Sigmoid colon (tissue), 7 donors: ENCODE results near the gene OR52D1. TPM values are rescaled to one million over a fixed set of nuclear protein-coding genes. Genes with fewer than 3 reads are reported as not detected.

Experiments
- DNase-seq: peaks from one replicate; pipeline ENCODE4 v3.0.0-alpha.2; 2019
- H3K27ac ChIP-seq, 4 donors: fragments of 200-600 bp; sonication (generic); one replicate each; pipeline ENCODE4 v1.5.1; 2016 to 2019; ENCODE audit warnings: mild to moderate bottlenecking in 1 of 4
- H3K27me3 ChIP-seq, 3 donors: fragments of 200-600 bp; sonication (generic); one replicate each; pipeline ENCODE4 v1.5.1; 2019; ENCODE audit warnings: mild to moderate bottlenecking in 1 of 3
- H3K36me3 ChIP-seq, 4 donors: fragments of 200-600 bp; sonication (generic); one replicate each; pipeline ENCODE4 v1.5.1; 2016 to 2019
- H3K4me1 ChIP-seq, 4 donors: fragments of 200-600 bp; sonication (generic); one replicate each; pipeline ENCODE4 v1.5.1; 2017 to 2019
- H3K4me3 ChIP-seq, 4 donors: fragments of 200-600 bp; sonication (generic); one replicate each; pipeline ENCODE4 v1.5.1; 2017 to 2019; ENCODE audit warnings: mild to moderate bottlenecking in 2 of 4, moderate library complexity in 1 of 4
- H3K9me3 ChIP-seq, 4 donors: fragments of 200-600 bp in 3 of 4; sonication (generic) in 3 of 4; one replicate each; pipeline versions ENCODE4 v1.5.1 to v1.6.1; 2013 to 2019
- EP300 ChIP-seq, 4 donors: sonication (generic); formaldehyde crosslinking; IDR thresholded peaks; one replicate each; pipeline ENCODE4 v1.6.1; 2017; ENCODE audit warnings: antibody characterized with exemption in 4 of 4
- POLR2A ChIP-seq, 2 donors: fragments of 450-650 bp; IDR thresholded peaks; one replicate each; pipeline ENCODE4 v1.6.1; 2016; ENCODE audit warnings: antibody characterized with exemption in 2 of 2, mild to moderate bottlenecking in 2 of 2, moderate library complexity in 2 of 2
- POLR2AphosphoS5 ChIP-seq, 4 donors: sonication (generic); formaldehyde crosslinking; IDR thresholded peaks; one replicate each; pipeline ENCODE4 v1.6.1; 2017; ENCODE audit warnings: antibody characterized with exemption in 4 of 4
- WGBS, 2 donors: extraction: QIAGEN DNeasy Blood & Tissue Kit; methylation state at CpG; one replicate each; pipeline ENCODE4 v1.1.7; 2013; 5-methylcytosine and 5-hydroxymethylcytosine counted together
- intact Hi-C: fragments of 100-400 bp; cut with DNase I; formaldehyde crosslinking; loops from one replicate; pipeline ENCODE4 v1.15.1; 2023
- polyA plus RNA-seq, 3 donors: library from polyadenylated mRNA; stranded (reverse); fragments of 200-250 nt; gene quantifications; one replicate each; pipeline ENCODE4 v1.2.3, GENCODE V29; 2013
- total RNA-seq, 4 donors: library from RNA; depleted of rRNA; stranded (reverse); fragments of >200 nt; gene quantifications; one replicate each; pipeline ENCODE4 v1.1.0, GENCODE V29; 2016
- TF ChIP-seq, protein P1 (sequence below), 4 experiments: fragments of 450-650 bp in 3 of 4; fragments of 200-600 bp in 1 of 4; IDR thresholded peaks; one replicate each; pipeline ENCODE4 v1.5.1; 2016 to 2019; ENCODE audit warnings: antibody characterized with exemption in 4 of 4, mild to moderate bottlenecking in 3 of 4, moderate library complexity in 2 of 4
- donor health status: healthy with polysubstance abuse.
- donor health status: Bipolar disorder and iron deficiency.
- donor health status: healthy.

The OR52D1 gene
- total and polyA plus RNA-seq, 7 donors: not detected

DNA sequence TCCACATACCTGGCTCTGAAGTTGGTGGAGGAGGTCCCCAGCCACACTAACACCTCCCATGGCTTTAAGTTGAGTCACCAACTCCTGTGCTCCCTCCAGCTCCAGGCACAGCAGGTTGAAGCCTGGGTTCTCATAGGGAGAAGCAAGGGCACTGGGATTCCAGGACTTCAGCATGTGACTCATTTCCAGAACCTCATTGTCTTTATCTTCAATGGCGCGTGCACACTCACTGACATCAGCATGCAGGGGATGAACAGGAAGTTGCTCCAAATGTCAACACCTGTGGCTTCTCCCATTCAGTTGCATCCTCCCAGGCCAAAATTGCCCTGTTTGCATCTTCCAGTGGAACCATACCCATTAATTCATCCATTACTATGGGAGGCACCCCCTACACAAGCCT, 33.8 kb downstream of the OR52D1 start:
- H3K27ac ChIP-seq: no peak overlapping the region
- DNase-seq: no peak
- H3K9me3 ChIP-seq: no peaks in the 10 kb centered on the region
- H3K4me3 ChIP-seq: no peak overlapping the region
- no peaks in the 10 kb centered on the region for H3K36me3 ChIP-seq
- intact Hi-C loops: no loop called here
- 95 to 98% methylated on average over 2 of the region's 2 CpGs for WGBS, 2 donors
- no peaks in the 10 kb centered on the region for H3K27me3 ChIP-seq
- TF ChIP-seq POLR2A (IDR thresholded peaks at IDR 0.05) (no peak), EP300 (IDR thresholded peaks at IDR 0.05) (no peak), POLR2AphosphoS5 (IDR thresholded peaks at IDR 0.05) (no peak)
- TF ChIP-seq, protein P1, sequence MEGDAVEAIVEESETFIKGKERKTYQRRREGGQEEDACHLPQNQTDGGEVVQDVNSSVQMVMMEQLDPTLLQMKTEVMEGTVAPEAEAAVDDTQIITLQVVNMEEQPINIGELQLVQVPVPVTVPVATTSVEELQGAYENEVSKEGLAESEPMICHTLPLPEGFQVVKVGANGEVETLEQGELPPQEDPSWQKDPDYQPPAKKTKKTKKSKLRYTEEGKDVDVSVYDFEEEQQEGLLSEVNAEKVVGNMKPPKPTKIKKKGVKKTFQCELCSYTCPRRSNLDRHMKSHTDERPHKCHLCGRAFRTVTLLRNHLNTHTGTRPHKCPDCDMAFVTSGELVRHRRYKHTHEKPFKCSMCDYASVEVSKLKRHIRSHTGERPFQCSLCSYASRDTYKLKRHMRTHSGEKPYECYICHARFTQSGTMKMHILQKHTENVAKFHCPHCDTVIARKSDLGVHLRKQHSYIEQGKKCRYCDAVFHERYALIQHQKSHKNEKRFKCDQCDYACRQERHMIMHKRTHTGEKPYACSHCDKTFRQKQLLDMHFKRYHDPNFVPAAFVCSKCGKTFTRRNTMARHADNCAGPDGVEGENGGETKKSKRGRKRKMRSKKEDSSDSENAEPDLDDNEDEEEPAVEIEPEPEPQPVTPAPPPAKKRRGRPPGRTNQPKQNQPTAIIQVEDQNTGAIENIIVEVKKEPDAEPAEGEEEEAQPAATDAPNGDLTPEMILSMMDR (IDR thresholded peaks at IDR 0.05): no peak
- no peaks in the 10 kb centered on the region for H3K4me1 ChIP-seq

DNA sequence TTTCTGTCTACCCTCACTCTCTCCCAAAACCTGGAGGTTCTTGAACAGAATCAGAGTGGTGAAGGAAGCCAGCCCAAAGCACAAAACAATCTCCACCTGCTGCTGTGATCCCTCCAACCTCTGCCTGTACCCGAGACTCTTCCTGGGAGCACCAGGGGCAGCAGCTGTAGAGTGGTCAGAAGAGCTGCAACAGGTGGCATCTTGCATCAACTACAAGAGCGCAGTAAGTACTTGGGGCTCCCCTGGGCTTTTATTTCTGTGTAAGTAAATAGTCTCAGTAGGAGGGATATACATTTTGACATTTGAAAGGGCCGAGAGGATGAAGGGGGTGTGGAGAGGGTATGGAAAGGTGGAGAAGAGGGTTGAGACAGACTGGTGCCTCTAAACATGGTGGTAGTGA, 36.3 kb downstream of the OR52D1 start:
- WGBS, 2 donors: 62 to 65% methylated on average over 3 of the region's 3 CpGs
- H3K27me3 ChIP-seq: no peaks in the 10 kb centered on the region
- H3K4me3 ChIP-seq: no peak overlapping the region
- H3K4me1 ChIP-seq: no peaks in the 10 kb centered on the region
- DNase-seq: no peak
- no peak overlapping the region for H3K27ac ChIP-seq
- no peaks in the 10 kb centered on the region for H3K9me3 ChIP-seq
- no peaks in the 10 kb centered on the region for H3K36me3 ChIP-seq
- TF ChIP-seq EP300 (IDR thresholded peaks at IDR 0.05) (no peak), POLR2AphosphoS5 (IDR thresholded peaks at IDR 0.05) (no peak), POLR2A (IDR thresholded peaks at IDR 0.05) (no peak)
- TF ChIP-seq, protein P1 (IDR thresholded peaks at IDR 0.05): no peak
- intact Hi-C loops: no loop called here

DNA sequence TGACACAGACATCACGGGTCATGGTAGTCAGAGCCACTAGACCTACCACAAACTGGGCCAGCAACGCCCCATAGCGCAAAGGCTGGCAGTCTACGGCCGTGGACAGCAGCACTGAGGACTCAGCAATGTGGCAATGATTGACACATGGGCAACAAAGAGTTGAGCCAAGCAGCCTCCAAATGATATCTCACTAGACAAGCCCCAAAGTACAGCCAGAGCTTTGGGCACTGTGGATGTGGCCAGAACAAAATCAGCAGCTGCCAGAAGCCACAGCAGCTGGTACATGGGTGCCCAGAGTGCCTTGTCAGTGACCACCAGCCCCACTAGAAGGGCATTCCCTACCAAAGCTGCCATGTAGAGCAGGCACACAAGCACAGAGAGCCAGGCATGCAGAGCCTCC, 39.2 kb downstream of the OR52D1 start:
- TF ChIP-seq EP300 (IDR thresholded peaks at IDR 0.05) (no peak), POLR2AphosphoS5 (IDR thresholded peaks at IDR 0.05) (no peak), POLR2A (IDR thresholded peaks at IDR 0.05) (no peak)
- TF ChIP-seq, protein P1 (IDR thresholded peaks at IDR 0.05): no peak
- H3K4me3 ChIP-seq: no peak overlapping the region
- no peak overlapping the region for H3K27ac ChIP-seq
- H3K27me3 ChIP-seq: no peaks in the 10 kb centered on the region
- H3K36me3 ChIP-seq: no peaks in the 10 kb centered on the region
- 89 to 90% methylated on average over 5 of the region's 5 CpGs for WGBS, 2 donors
- DNase-seq: no peak
- no peaks in the 10 kb centered on the region for H3K4me1 ChIP-seq
- H3K9me3 ChIP-seq: no peaks in the 10 kb centered on the region
- intact Hi-C loops: no loop called here

DNA sequence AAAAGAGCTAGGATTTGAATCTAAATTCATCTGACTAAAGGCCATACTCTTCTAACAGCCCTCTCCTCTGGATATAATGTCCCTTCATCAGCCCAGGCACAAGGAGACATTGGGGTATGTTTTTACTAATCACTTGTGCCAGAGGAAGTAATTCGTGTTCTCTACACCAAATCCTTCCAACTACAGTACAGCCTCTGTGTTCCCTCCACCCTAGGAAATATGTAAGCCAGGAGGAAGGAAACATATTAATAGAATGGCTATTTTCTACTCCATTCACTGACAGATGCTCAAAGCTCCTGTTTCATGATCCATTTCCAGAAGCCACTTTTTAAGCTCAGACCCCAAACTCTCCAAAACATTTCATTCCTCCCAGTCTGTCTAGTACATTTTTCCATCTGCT, 40.0 kb downstream of the OR52D1 start:
- WGBS, 2 donors: 37 to 58% methylated on average over 1 of the region's 1 CpG
- intact Hi-C loops: no loop called here
- H3K27ac ChIP-seq: no peak overlapping the region
- no peaks in the 10 kb centered on the region for H3K4me1 ChIP-seq
- DNase-seq: no peak
- no peak for TF ChIP-seq EP300 (IDR thresholded peaks at IDR 0.05)
- no peak for TF ChIP-seq POLR2AphosphoS5 (IDR thresholded peaks at IDR 0.05)
- no peak for TF ChIP-seq POLR2A (IDR thresholded peaks at IDR 0.05)
- TF ChIP-seq, protein P1 (IDR thresholded peaks at IDR 0.05): no peak
- H3K27me3 ChIP-seq: no peaks in the 10 kb centered on the region
- no peaks in the 10 kb centered on the region for H3K9me3 ChIP-seq
- no peak overlapping the region for H3K4me3 ChIP-seq
- H3K36me3 ChIP-seq: no peaks in the 10 kb centered on the region

DNA sequence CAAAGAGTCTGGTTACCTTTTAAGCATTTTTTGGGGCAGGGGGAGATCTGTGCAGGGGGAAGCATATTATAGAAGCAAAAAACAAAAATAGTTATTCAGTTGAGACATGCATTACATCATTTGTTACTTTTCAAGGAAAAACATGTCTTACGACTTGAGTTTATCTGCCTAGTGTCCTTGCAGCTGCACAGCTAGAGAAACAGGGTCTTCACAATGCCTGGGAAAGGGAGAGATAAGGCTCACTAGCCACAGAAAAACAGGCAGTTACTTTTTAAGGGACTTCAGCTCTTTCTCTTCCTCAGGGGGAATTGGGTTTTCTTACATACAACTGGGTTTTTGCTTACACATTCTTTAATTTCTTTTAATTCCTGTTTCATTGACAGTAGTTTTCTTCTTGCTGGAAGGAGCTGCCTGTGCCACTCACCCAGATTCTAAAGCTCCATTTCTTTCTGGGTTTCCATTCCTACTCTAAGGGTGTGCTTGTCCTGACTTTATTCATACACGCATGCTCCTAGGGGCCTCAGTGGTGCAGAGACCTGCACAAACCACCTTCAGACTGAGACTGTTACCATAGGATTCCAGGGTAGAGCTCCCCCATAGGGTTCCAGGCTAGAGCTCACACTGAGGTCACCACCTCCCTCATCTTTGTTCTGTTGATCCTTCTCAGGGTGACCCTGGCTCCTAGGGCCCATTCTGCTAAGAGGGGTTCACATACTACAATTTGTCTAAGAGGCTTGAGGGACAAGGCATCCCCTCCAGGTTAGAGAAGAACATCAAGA, 42.8 kb downstream of the OR52D1 start:
- H3K9me3 ChIP-seq: no peaks in the 10 kb centered on the region
- no peaks in the 10 kb centered on the region for H3K36me3 ChIP-seq
- no peaks in the 10 kb centered on the region for H3K27me3 ChIP-seq
- H3K4me1 ChIP-seq: no peaks in the 10 kb centered on the region
- H3K4me3 ChIP-seq: no peak overlapping the region
- WGBS, 2 donors: 76 to 78% methylated on average over 2 of the region's 2 CpGs
- DNase-seq: no peak
- no peak overlapping the region for H3K27ac ChIP-seq
- TF ChIP-seq POLR2AphosphoS5 (IDR thresholded peaks at IDR 0.05): no peak
- TF ChIP-seq, protein P1 (IDR thresholded peaks at IDR 0.05): no peak
- TF ChIP-seq POLR2A (IDR thresholded peaks at IDR 0.05): no peak
- no peak for TF ChIP-seq EP300 (IDR thresholded peaks at IDR 0.05)
- intact Hi-C loops: no loop called here
